Measurements from ENCODE around the gene MRGPRF.

MRGPRF gene

DNA sequence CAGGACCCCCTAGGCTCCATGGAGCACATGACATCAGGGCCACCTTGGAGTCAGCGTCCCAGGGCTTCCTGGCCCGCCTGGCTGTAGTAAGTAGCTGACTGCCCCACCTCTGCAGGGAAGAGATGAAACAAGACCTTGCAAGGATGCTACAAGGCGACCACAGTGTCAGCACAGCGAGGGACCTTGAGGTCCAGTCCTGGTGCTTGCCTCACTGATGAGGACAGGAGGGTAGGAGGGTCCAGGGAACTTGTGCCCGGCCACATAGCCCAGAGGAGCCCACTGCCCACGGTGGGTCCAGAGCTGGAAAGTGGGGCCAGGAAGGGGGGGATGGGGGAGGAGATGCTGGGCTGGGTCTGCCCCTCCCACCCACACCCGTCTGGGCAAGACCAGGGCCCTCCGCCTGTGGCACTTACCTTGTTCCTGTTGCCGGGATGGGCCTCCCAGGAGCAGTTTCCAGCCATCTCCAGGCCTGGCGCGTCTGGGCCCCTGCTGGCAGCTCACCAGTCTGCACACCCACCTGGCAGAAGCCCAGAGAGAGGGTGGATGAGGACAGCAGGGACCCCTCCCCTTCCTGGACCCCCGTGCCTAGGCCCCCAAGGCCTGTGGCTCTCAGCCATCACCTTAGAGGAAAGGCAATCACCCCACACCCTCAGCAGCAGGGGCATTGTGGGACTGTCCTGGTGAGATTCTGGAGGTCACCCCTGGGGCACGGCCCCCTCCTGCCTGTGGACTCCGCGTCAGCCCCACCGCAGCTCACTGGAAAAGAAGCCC lies 3.4 kb downstream of the MRGPRF start:
- Histone ChIP-seq H3K36me3 (ENCODE audit: insufficient read depth, low read length) (no peaks in the 10 kb centered on the region), H3K27ac (ENCODE audit: low read length) (no peak overlapping the region), H2AFZ (ENCODE audit: low read depth, low read length) (no peak overlapping the region), H3K4me3 (ENCODE audit: low read depth in 1 of 2, low read length in 2 of 2) (no peak overlapping the region), H4K20me1 (ENCODE audit: insufficient read depth, low read length) (peaks cover 15% of the 10 kb centered on the region), H3K79me2 (ENCODE audit: insufficient read depth, low read length) (no peaks in the 10 kb centered on the region), H3K9me3 (ENCODE audit: insufficient read depth, low read length, severe bottlenecking) (no peaks in the 10 kb centered on the region), H3K4me1 (ENCODE audit: insufficient read depth, low read length) (no peaks in the 10 kb centered on the region), H3K27me3 (ENCODE audit: insufficient read depth, low read length, poor library complexity) (peaks cover 28% of the 10 kb centered on the region), H3K4me2 (ENCODE audit: insufficient read depth, low read length) (no peak overlapping the region), H3K9ac (ENCODE audit: low read depth, low read length) (no peak overlapping the region)
- TF ChIP-seq CTCF (IDR thresholded peaks at IDR 0.05; ENCODE audit: borderline replicate concordance, extremely low read depth, low read length, poor library complexity, severe bottlenecking): no peak
- no peak for TF ChIP-seq EZH2 (IDR thresholded peaks at IDR 0.05; ENCODE audit: borderline replicate concordance, low read depth, low read length, severe bottlenecking)
- no peak for ATAC-seq (ENCODE audit: insufficient read depth, low read depth)
- no peak for DNase-seq

- H3K4me3 ChIP-seq (ENCODE audit: low read depth in 1 of 2, low read length in 2 of 2): no peak overlapping the region
- no peaks in the 10 kb centered on the region for H3K4me1 ChIP-seq (ENCODE audit: insufficient read depth, low read length)
- TF ChIP-seq CTCF (IDR thresholded peaks at IDR 0.05; ENCODE audit: borderline replicate concordance, extremely low read depth, low read length, poor library complexity, severe bottlenecking) (no peak), EZH2 (IDR thresholded peaks at IDR 0.05; ENCODE audit: borderline replicate concordance, low read depth, low read length, severe bottlenecking) (no peak)
- no peak overlapping the region for H3K9ac ChIP-seq (ENCODE audit: low read depth, low read length)
- no peak overlapping the region for H2AFZ ChIP-seq (ENCODE audit: low read depth, low read length)
- H3K27me3 ChIP-seq (ENCODE audit: insufficient read depth, low read length, poor library complexity): peaks cover 28% of the 10 kb centered on the region
- H3K4me2 ChIP-seq (ENCODE audit: insufficient read depth, low read length): no peak overlapping the region
- no peaks in the 10 kb centered on the region for H3K9me3 ChIP-seq (ENCODE audit: insufficient read depth, low read length, severe bottlenecking)
- H3K27ac ChIP-seq (ENCODE audit: low read length): no peak overlapping the region
- H3K79me2 ChIP-seq (ENCODE audit: insufficient read depth, low read length): no peaks in the 10 kb centered on the region
- no peaks in the 10 kb centered on the region for H3K36me3 ChIP-seq (ENCODE audit: insufficient read depth, low read length)
- ATAC-seq (ENCODE audit: insufficient read depth, low read depth) (no peak), DNase-seq (no peak)
- H4K20me1 ChIP-seq (ENCODE audit: insufficient read depth, low read length): peaks cover 15% of the 10 kb centered on the region
These were observed 4.2 kb downstream of the MRGPRF start for GRCh38 chr11:69008737-69009440.

- Histone ChIP-seq H3K27me3 (ENCODE audit: insufficient read depth, low read length, poor library complexity) (peaks cover 28% of the 10 kb centered on the region), H3K27ac (ENCODE audit: low read length) (no peak overlapping the region), H4K20me1 (ENCODE audit: insufficient read depth, low read length) (peaks cover 15% of the 10 kb centered on the region), H3K4me3 (ENCODE audit: low read depth in 1 of 2, low read length in 2 of 2) (no peak overlapping the region), H3K4me1 (ENCODE audit: insufficient read depth, low read length) (no peaks in the 10 kb centered on the region), H2AFZ (ENCODE audit: low read depth, low read length) (no peak overlapping the region), H3K36me3 (ENCODE audit: insufficient read depth, low read length) (no peaks in the 10 kb centered on the region), H3K9ac (ENCODE audit: low read depth, low read length) (no peak overlapping the region), H3K4me2 (ENCODE audit: insufficient read depth, low read length) (no peak overlapping the region), H3K9me3 (ENCODE audit: insufficient read depth, low read length, severe bottlenecking) (no peaks in the 10 kb centered on the region), H3K79me2 (ENCODE audit: insufficient read depth, low read length) (no peaks in the 10 kb centered on the region)
- ATAC-seq (ENCODE audit: insufficient read depth, low read depth) (no peak), DNase-seq (no peak)
- TF ChIP-seq CTCF (IDR thresholded peaks at IDR 0.05; ENCODE audit: borderline replicate concordance, extremely low read depth, low read length, poor library complexity, severe bottlenecking) (no peak), EZH2 (IDR thresholded peaks at IDR 0.05; ENCODE audit: borderline replicate concordance, low read depth, low read length, severe bottlenecking) (no peak)
These were observed 5.1 kb downstream of the MRGPRF start for GRCh38 chr11:69007975-69008381.
